HEK293T (cell line): ENCODE measurements around the gene IRF2BP2.

Source experiments
- CTCF ChIA-PET: fragments of 350-600 bp; formaldehyde crosslinking; extraction: SDS; loops from one replicate; lab custom pipeline; 2021; ENCODE audit warnings: antibody characterized with exemption, inconsistent platforms; lab: Yijun Ruan, JAX
- POLR2A ChIA-PET: fragments of 350-600 bp; formaldehyde crosslinking; extraction: SDS; loops from one replicate; lab custom pipeline; 2020; ENCODE audit warnings: antibody characterized with exemption, inconsistent platforms; lab: Yijun Ruan, JAX
- DNase-seq: peaks from one replicate; pipeline ENCODE4 v3.0.0; 2012; ENCODE audit warnings: mixed read lengths; ENCODE audit errors: extremely low spot score
- ARNT ChIP-seq: fragments of 450-650 bp; IDR thresholded peaks from 2 replicates; pipeline ENCODE4 v1.6.1; 2017; ENCODE audit warnings: mild to moderate bottlenecking
- BHLHE40 ChIP-seq: fragments of 450-650 bp; IDR thresholded peaks from 2 replicates; pipeline ENCODE4 v1.6.1; 2016; ENCODE audit warnings: mild to moderate bottlenecking, moderate library complexity, borderline replicate concordance
- CTBP1 ChIP-seq: fragments of 450-650 bp; IDR thresholded peaks from 2 replicates; pipeline ENCODE4 v1.6.1; 2016; ENCODE audit warnings: borderline replicate concordance
- ELF4 ChIP-seq: fragments of 450-650 bp; IDR thresholded peaks from 2 replicates; pipeline ENCODE4 v1.6.1; 2017; ENCODE audit warnings: antibody characterized with exemption
- FOXA1 ChIP-seq: fragments of 450-650 bp; IDR thresholded peaks from 2 replicates; pipeline ENCODE4 v1.6.1; 2016; ENCODE audit warnings: mild to moderate bottlenecking
- FOXK2 ChIP-seq: fragments of 450-650 bp; IDR thresholded peaks from 2 replicates; pipeline ENCODE4 v1.6.1; 2016; ENCODE audit warnings: mild to moderate bottlenecking
- FOXM1 ChIP-seq: fragments of 450-650 bp; IDR thresholded peaks from 2 replicates; pipeline ENCODE4 v1.6.1; 2017; ENCODE audit warnings: mild to moderate bottlenecking, borderline replicate concordance
- HDGF ChIP-seq: fragments of 450-650 bp; IDR thresholded peaks from 2 replicates; pipeline ENCODE4 v1.6.1; 2017; ENCODE audit warnings: antibody characterized with exemption, borderline replicate concordance
- L3MBTL2 ChIP-seq: fragments of 450-650 bp; conservative IDR thresholded peaks from 2 replicates; pipeline ENCODE4 v1.6.1; 2016; ENCODE audit warnings: mild to moderate bottlenecking
- LEF1 ChIP-seq: fragments of 450-650 bp; IDR thresholded peaks from 2 replicates; pipeline ENCODE4 v1.6.1; 2017; ENCODE audit warnings: mild to moderate bottlenecking, borderline replicate concordance
- NFRKB ChIP-seq: fragments of 450-650 bp; IDR thresholded peaks from 2 replicates; pipeline ENCODE4 v1.6.1; 2016; ENCODE audit warnings: mild to moderate bottlenecking, moderate library complexity
- PKNOX1 ChIP-seq: fragments of 450-650 bp; IDR thresholded peaks from 2 replicates; pipeline ENCODE4 v1.6.1; 2016
- SP1 ChIP-seq: fragments of 450-650 bp; IDR thresholded peaks from 2 replicates; pipeline ENCODE4 v1.6.1; 2017
- SUZ12 ChIP-seq: fragments of 450-650 bp; IDR thresholded peaks from 2 replicates; pipeline ENCODE4 v1.6.1; 2016; ENCODE audit warnings: mild to moderate bottlenecking
- TARDBP ChIP-seq: fragments of 450-650 bp; IDR thresholded peaks from 2 replicates; pipeline ENCODE4 v1.6.1; 2016
- ZNF384 ChIP-seq: fragments of 450-650 bp; IDR thresholded peaks from 2 replicates; pipeline ENCODE4 v1.6.1; 2016

The IRF2BP2 gene

GRCh38 chr1:234573711-234574299 is 36.2 kb downstream of the IRF2BP2 start:
- ChIA-PET CTCF (no interaction called here), POLR2A (no interaction called here)
- no peak for TF ChIP-seq HDGF
- TF ChIP-seq BHLHE40 = no peak
- TF ChIP-seq PKNOX1 = no peak
- no peak for TF ChIP-seq NFRKB
- TF ChIP-seq TARDBP = no peak
- no peak for TF ChIP-seq ELF4
- no peak for TF ChIP-seq CTBP1
- no peak for TF ChIP-seq SP1
- DNase-seq = no peak

- ChIA-PET POLR2A (interaction anchor here (1.5 kb wide), 1 partner anchor 27 kb away, joined by 4 read pairs; no protein-coding TSS in a partner anchor), CTCF (no interaction called here)
- DNase-seq = no peak
These were observed 37.0 kb downstream of the IRF2BP2 start for GRCh38 chr1:234572966-234573365.

GRCh38 chr1:234571702-234572101 is 38.3 kb downstream of the IRF2BP2 start:
- ChIA-PET POLR2A (interaction anchor here (1.5 kb wide), 1 partner anchor 29 kb away, joined by 4 read pairs; no protein-coding TSS in a partner anchor), CTCF (no interaction called here)
- DNase-seq = no peak
- TF ChIP-seq PKNOX1 = no peak
- TF ChIP-seq FOXM1 = no peak
- TF ChIP-seq SUZ12 = no peak
- TF ChIP-seq LEF1 = no peak
- TF ChIP-seq FOXK2 = no peak
- no peak for TF ChIP-seq TARDBP

More at GRCh38 chr1:234572966-234573365, 37.0 kb downstream of the IRF2BP2 start:
- no peak for TF ChIP-seq NFRKB
- no peak for TF ChIP-seq HDGF
- TF ChIP-seq PKNOX1 = no peak
- TF ChIP-seq ARNT = no peak
- TF ChIP-seq SUZ12 = no peak

GRCh38 chr1:234570329-234571120 is 39.5 kb downstream of the IRF2BP2 start:
- POLR2A ChIA-PET = no interaction called here
- CTCF ChIA-PET = interaction anchor here (0.7 kb wide), 1 partner anchor 17 kb away, joined by 3 read pairs; no protein-coding TSS in a partner anchor
- no peak for DNase-seq
- no peak for TF ChIP-seq SUZ12
- no peak for TF ChIP-seq PKNOX1
- TF ChIP-seq ZNF384 = no peak
- TF ChIP-seq SP1 = no peak
- no peak for TF ChIP-seq FOXK2
- TF ChIP-seq CTBP1 = no peak
- TF ChIP-seq ARNT = no peak
- no peak for TF ChIP-seq BHLHE40
- no peak for TF ChIP-seq TARDBP
- no peak for TF ChIP-seq FOXM1
- TF ChIP-seq ELF4 = no peak
- TF ChIP-seq LEF1 = no peak

- DNase-seq = no peak
- ChIA-PET POLR2A (no interaction called here), CTCF (no interaction called here)
- no peak for TF ChIP-seq ZNF384
- no peak for TF ChIP-seq SUZ12
- no peak for TF ChIP-seq FOXK2
- no peak for TF ChIP-seq TARDBP
- no peak for TF ChIP-seq ELF4
- TF ChIP-seq PKNOX1 = no peak
- no peak for TF ChIP-seq BHLHE40
These were observed 41.6 kb downstream of the IRF2BP2 start for GRCh38 chr1:234568345-234568744.

- no peak for TF ChIP-seq ARNT
- TF ChIP-seq SP1 = no peak
- no peak for TF ChIP-seq PKNOX1
- no peak for TF ChIP-seq L3MBTL2
- TF ChIP-seq LEF1 = no peak
- TF ChIP-seq FOXA1 = no peak
- no peak for TF ChIP-seq FOXK2
- no peak for TF ChIP-seq SUZ12
- TF ChIP-seq ZNF384 = no peak
- no peak for DNase-seq
- ChIA-PET CTCF (interaction anchor here (1.1 kb wide), 1 partner anchor 19 kb away, joined by 3 read pairs; no protein-coding TSS in a partner anchor), POLR2A (interaction anchor here (0.6 kb wide), 1 partner anchor 159 kb away, joined by 3 read pairs; no protein-coding TSS in a partner anchor)
These were observed 44.8 kb downstream of the IRF2BP2 start for GRCh38 chr1:234565132-234565531.
